Parathyroid adenoma (tissue), 2 donors: ENCODE results near the gene FLNB.

ENCODE experiments used
- H2AFZ ChIP-seq: fragments of 300-600 bp; sonication (generic); one replicate; pipeline ENCODE4 v1.7.0; 2017; ENCODE audit warnings: antibody characterized with exemption, mild to moderate bottlenecking
- H3K27ac ChIP-seq: fragments of 300-600 bp; sonication (generic); one replicate; pipeline ENCODE4 v1.7.0; 2017
- H3K27me3 ChIP-seq: fragments of 300-600 bp; sonication (generic); one replicate; pipeline ENCODE4 v1.7.0; 2017; ENCODE audit warnings: low read length; ENCODE audit not compliant: control insufficient read depth, insufficient read depth
- H3K36me3 ChIP-seq: fragments of 300-600 bp; sonication (generic); one replicate; pipeline ENCODE4 v1.7.0; 2017; ENCODE audit warnings: low read length; ENCODE audit not compliant: control insufficient read depth, insufficient read depth
- H3K4me1 ChIP-seq: fragments of 300-600 bp; sonication (generic); one replicate; pipeline ENCODE4 v1.7.0; 2017; ENCODE audit warnings: control low read depth
- H3K4me2 ChIP-seq: fragments of 300-600 bp; sonication (generic); one replicate; pipeline ENCODE4 v1.7.0; 2017; ENCODE audit warnings: low read length
- H3K4me3 ChIP-seq: fragments of 300-600 bp; sonication (generic); one replicate; pipeline ENCODE4 v1.7.0; 2017; ENCODE audit warnings: low read depth, low read length
- H3K79me2 ChIP-seq: fragments of 300-600 bp; sonication (generic); one replicate; pipeline ENCODE4 v1.7.0; 2017; ENCODE audit warnings: control low read depth
- H3K9ac ChIP-seq: fragments of 300-600 bp; sonication (generic); one replicate; pipeline ENCODE4 v1.7.0; 2017; ENCODE audit warnings: mild to moderate bottlenecking
- H3K9me3 ChIP-seq: fragments of 300-600 bp; sonication (generic); one replicate; pipeline ENCODE4 v1.7.0; 2017; ENCODE audit warnings: low read length; ENCODE audit not compliant: control insufficient read depth
- TF ChIP-seq, protein P1 (sequence below): fragments of 300-600 bp; sonication (generic); IDR thresholded peaks from one replicate; pipeline ENCODE4 v1.7.0; 2017; ENCODE audit warnings: antibody characterized with exemption, mild to moderate bottlenecking
- donor health status: primary hyperparathyroidism.

Gene FLNB, protein sequence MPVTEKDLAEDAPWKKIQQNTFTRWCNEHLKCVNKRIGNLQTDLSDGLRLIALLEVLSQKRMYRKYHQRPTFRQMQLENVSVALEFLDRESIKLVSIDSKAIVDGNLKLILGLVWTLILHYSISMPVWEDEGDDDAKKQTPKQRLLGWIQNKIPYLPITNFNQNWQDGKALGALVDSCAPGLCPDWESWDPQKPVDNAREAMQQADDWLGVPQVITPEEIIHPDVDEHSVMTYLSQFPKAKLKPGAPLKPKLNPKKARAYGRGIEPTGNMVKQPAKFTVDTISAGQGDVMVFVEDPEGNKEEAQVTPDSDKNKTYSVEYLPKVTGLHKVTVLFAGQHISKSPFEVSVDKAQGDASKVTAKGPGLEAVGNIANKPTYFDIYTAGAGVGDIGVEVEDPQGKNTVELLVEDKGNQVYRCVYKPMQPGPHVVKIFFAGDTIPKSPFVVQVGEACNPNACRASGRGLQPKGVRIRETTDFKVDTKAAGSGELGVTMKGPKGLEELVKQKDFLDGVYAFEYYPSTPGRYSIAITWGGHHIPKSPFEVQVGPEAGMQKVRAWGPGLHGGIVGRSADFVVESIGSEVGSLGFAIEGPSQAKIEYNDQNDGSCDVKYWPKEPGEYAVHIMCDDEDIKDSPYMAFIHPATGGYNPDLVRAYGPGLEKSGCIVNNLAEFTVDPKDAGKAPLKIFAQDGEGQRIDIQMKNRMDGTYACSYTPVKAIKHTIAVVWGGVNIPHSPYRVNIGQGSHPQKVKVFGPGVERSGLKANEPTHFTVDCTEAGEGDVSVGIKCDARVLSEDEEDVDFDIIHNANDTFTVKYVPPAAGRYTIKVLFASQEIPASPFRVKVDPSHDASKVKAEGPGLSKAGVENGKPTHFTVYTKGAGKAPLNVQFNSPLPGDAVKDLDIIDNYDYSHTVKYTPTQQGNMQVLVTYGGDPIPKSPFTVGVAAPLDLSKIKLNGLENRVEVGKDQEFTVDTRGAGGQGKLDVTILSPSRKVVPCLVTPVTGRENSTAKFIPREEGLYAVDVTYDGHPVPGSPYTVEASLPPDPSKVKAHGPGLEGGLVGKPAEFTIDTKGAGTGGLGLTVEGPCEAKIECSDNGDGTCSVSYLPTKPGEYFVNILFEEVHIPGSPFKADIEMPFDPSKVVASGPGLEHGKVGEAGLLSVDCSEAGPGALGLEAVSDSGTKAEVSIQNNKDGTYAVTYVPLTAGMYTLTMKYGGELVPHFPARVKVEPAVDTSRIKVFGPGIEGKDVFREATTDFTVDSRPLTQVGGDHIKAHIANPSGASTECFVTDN (N-terminal part only)

DNA sequence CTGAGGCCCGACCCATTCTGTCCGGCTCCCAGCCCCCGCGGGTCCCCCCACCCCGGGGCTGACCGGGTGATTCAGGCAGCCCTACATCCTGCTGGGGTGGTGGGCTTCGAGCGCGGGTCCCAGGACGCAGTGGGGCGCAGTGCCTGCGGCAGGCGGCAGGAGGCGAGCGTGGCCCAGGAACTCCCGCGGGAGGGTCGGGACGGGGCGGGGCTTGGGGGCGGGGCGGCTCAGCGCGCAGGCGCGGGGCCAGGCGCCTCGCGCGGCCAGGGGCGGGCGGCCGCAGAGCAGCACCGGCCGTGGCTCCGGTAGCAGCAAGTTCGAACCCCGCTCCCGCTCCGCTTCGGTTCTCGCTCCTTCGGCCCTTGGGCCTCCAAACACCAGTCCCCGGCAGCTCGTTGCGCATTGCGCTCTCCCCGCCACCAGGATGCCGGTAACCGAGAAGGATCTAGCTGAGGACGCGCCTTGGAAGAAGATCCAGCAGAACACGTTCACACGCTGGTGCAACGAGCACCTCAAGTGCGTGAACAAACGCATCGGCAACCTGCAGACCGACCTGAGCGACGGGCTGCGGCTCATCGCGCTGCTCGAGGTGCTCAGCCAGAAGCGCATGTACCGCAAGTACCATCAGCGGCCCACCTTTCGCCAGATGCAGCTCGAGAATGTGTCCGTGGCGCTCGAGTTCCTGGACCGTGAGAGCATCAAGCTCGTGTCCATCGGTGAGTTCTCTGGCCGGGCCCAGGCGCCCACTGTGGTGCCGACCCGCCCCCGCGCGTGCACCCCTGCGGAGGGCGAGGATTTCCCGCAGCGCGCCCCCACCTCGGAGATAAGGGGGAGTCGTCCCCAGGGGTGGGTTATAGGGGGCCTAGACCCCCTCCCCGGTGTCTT, at the start of gene FLNB:
FLNB (plus strand) TSS at position 282 of the 885 bp plus-strand sequence; CDS start at position 425, 143 bp downstream.
- peaks cover 4% of the 10 kb centered on the region for H3K4me1 ChIP-seq
- H3K4me2 ChIP-seq = peak within 1 kb of the TSS; percentile 87
- H2AFZ ChIP-seq = peak within 1 kb of the TSS; percentile 99
- H3K36me3 ChIP-seq = no peaks in the 10 kb centered on the region
- H3K4me3 ChIP-seq = peak within 1 kb of the TSS; percentile 97
- H3K9ac ChIP-seq = peak within 1 kb of the TSS; percentile 72
- H3K27me3 ChIP-seq = no peaks in the 10 kb centered on the region
- TF ChIP-seq, protein P1, sequence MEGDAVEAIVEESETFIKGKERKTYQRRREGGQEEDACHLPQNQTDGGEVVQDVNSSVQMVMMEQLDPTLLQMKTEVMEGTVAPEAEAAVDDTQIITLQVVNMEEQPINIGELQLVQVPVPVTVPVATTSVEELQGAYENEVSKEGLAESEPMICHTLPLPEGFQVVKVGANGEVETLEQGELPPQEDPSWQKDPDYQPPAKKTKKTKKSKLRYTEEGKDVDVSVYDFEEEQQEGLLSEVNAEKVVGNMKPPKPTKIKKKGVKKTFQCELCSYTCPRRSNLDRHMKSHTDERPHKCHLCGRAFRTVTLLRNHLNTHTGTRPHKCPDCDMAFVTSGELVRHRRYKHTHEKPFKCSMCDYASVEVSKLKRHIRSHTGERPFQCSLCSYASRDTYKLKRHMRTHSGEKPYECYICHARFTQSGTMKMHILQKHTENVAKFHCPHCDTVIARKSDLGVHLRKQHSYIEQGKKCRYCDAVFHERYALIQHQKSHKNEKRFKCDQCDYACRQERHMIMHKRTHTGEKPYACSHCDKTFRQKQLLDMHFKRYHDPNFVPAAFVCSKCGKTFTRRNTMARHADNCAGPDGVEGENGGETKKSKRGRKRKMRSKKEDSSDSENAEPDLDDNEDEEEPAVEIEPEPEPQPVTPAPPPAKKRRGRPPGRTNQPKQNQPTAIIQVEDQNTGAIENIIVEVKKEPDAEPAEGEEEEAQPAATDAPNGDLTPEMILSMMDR = peak; percentile 86
- peaks cover 29% of the 10 kb centered on the region for H3K79me2 ChIP-seq
- H3K9me3 ChIP-seq = no peaks in the 10 kb centered on the region
- H3K27ac ChIP-seq = peak within 1 kb of the TSS; percentile 55

DNA sequence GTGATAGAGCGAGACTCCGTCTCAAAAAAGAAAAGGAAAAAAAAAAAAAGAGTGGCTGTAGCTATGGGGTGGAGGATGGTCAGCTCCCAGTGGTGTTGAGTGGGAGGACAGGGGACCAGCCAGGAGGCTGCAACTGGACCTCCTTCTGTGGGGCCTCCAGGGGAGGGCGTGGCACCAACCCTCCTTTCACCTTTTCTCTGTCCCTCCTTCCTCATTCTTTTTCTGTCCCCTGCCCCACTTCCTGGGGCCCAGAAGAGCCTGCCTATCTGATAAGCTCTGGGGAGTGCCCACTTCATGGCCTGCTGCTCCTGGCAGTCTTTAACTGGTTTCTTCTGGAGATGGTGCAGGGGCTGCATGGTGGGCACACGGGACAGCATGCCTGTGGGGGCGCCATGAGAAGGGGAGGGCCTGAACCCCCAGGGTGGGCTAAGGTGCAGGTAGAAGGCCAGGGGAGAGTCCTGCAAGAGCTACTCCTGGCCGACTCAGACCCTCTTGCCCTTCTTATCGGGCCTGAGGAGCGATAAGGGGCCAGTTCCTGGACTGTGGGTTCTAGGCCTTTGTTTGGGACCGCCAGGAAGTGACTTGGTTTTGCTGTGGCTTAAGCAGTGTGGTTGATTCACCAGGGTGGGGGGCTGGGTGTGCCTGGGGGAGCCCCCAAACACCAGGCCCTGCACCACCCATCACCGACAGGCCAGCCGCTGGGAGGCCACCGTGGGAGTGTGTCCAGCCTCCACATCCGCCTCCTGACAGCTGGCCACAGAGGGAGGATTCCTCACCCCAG, 49.4 kb upstream of the FLNB start:
- Histone ChIP-seq H2AFZ (peak overlapping the region; percentile 41), H3K9me3 (no peaks in the 10 kb centered on the region), H3K4me3 (no peak overlapping the region), H3K36me3 (no peaks in the 10 kb centered on the region), H3K4me1 (peaks cover 7% of the 10 kb centered on the region), H3K4me2 (no peak overlapping the region), H3K9ac (no peak overlapping the region), H3K27me3 (no peaks in the 10 kb centered on the region), H3K27ac (peak overlapping the region; percentile 21), H3K79me2 (no peaks in the 10 kb centered on the region)
- TF ChIP-seq, protein P1 = no peak

DNA sequence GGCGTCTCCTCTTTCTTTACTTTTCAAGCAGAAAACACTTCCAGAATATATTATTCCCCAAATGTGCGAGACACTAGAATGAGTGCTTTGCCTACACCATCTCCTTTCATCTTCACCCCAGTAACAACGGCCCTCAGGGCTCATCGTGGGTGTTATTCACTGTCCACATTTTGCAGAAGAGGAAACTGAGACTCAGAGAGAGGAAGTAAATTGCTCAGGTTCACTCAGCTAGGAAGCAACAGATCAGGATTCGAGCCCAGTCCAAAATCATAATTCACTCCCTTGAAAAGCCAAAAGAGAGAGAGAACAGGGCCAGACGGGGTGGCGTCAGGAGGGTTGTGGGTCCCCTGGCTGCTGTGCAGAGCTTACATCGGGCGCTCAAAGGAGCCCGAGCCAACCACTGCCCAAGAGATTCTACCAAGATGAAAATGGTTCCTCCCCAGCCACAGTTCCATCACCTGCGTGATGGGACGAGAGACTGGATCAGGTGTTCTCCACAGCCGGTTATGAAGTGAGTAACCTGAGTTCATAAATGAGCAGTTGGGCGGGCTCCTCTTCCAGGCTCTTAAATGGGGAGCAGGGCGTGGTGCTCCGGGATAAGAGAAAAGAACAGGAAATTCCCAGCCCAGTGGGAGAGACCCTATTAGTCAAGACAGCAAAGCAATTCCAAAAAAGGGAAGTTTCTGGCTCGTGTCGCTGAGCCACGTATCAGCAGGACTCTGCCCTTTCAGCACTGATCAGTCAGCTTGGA, 48.6 kb upstream of the FLNB start:
- Histone ChIP-seq H3K36me3 (no peaks in the 10 kb centered on the region), H3K79me2 (no peaks in the 10 kb centered on the region), H3K9ac (no peak overlapping the region), H3K27ac (peak overlapping the region; percentile 5), H3K4me1 (peaks cover 7% of the 10 kb centered on the region), H3K9me3 (no peaks in the 10 kb centered on the region), H3K27me3 (no peaks in the 10 kb centered on the region), H3K4me3 (no peak overlapping the region), H3K4me2 (no peak overlapping the region), H2AFZ (peak overlapping the region; percentile 41)
- TF ChIP-seq, protein P1 = no peak
